Measurements from ENCODE around the gene PIGU. TPM values are rescaled to one million over a fixed set of nuclear protein-coding genes. Genes with fewer than 3 reads are reported as not detected.

The PIGU gene
- total and polyA plus RNA-seq, 12 donors = 11.0 to 23.8 (median 14.6) TPM

DNA sequence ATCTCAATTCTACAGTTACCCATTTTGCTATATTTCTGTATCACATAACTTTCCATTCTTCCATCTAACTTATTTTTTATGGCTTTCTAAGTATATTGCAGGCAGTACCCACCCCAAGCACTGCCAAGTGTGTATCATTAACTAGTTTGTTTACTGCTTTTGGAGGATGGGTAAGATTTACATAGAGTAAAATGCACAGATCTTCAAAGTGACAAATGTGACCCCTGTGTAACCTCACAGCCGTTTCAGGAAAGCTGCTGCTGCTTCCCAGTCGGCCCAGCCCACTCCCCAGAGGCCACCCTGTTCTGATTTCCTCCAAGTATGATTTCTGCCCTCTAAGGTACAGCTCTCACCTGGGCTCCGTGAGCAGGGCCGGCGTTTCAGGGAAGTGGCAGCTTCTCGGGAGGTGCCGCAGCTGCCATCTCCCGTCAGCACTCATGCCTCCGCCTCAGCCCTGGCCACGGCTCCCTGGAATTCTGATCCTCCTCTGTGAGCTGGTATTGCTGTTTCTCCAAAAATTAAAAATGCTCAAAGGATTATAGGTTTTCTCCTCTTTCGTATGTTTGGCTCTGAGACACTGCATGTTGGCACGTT is 133.3 kb downstream of the PIGU start:
- H3K4me1 ChIP-seq = peaks cover 0 to 38% (median 15%) of the 10 kb centered on the region in 9 donors
- intact Hi-C loops (cut with DNase I) = loop anchor here in 2 of 10 donors (5.0 kb wide), 1 partner anchor 164 kb away; no protein-coding TSS in a partner anchor
- H3K36me3 ChIP-seq = peaks cover 0 to 40% (median 19%) of the 10 kb centered on the region in 9 donors
- H3K27ac ChIP-seq = no peak overlapping the region
- 66 to 69% methylated on average over 12 of the region's 12 CpGs for WGBS, 2 donors
- no peak for ATAC-seq
- no peak for TF ChIP-seq CTCF (IDR thresholded peaks at IDR 0.05)
- no peaks in the 10 kb centered on the region for H3K27me3 ChIP-seq
- H3K9me3 ChIP-seq = no peaks in the 10 kb centered on the region
- DNase-seq = no peak
- H3K4me3 ChIP-seq = no peak overlapping the region

DNA sequence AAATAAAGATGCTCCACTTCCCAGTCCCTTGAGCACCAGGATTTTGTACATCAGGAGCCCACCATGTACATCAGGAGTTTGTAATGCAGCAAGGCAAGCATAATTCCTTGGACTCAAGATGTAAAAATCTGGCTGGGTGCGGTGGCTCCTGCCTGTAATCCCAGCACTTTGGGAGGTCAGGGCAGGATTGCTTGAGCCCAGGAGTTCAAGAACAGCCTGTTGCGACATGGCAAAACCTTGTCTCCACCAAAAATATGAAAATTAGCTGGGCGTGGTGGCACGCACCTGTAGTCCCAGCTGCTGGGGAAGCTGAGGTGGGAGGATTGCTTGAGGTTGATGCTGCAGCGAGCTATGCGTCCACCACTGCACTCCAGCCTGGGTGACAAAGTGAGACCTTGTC is 134.5 kb downstream of the PIGU start:
- H3K36me3 ChIP-seq = peaks cover 0 to 52% (median 21%) of the 10 kb centered on the region in 9 donors

GRCh38 chr20:34541917-34542316 is 135.0 kb downstream of the PIGU start:
- DNase-seq = no peak

More for the DNA sequence above, 134.5 kb downstream of the PIGU start:
- ATAC-seq = no peak
- intact Hi-C loops (cut with DNase I) = loop anchor here in 2 of 10 donors (5.0 kb wide), 1 partner anchor 165 kb away; no protein-coding TSS in a partner anchor
- Histone ChIP-seq H3K9me3 (no peaks in the 10 kb centered on the region), H3K27me3 (no peaks in the 10 kb centered on the region), H3K27ac (no peak overlapping the region), H3K4me1 (peaks cover 0 to 38% (median 15%) of the 10 kb centered on the region in 9 donors), H3K4me3 (no peak overlapping the region)
- no peak for DNase-seq
- WGBS, 2 donors = 98% methylated on average over 6 of the region's 6 CpGs
- TF ChIP-seq CTCF (IDR thresholded peaks at IDR 0.05) = no peak

More at GRCh38 chr20:34541917-34542316, 135.0 kb downstream of the PIGU start:
- peak overlapping the region in 3 of 10 donors; percentile 19 to 62 (median 49) for H3K27ac ChIP-seq
- no peaks in the 10 kb centered on the region for H3K9me3 ChIP-seq
- no peak overlapping the region for H3K4me3 ChIP-seq
- no peak for ATAC-seq
- intact Hi-C loops (cut with DNase I) = loop anchor here in 2 of 10 donors (5.0 kb wide), 1 partner anchor 165 kb away; no protein-coding TSS in a partner anchor
- 75 to 76% methylated on average over 16 of the region's 16 CpGs for WGBS, 2 donors
- peaks cover 0 to 57% (median 26%) of the 10 kb centered on the region in 9 donors for H3K36me3 ChIP-seq
- peaks cover 0 to 38% (median 15%) of the 10 kb centered on the region in 9 donors for H3K4me1 ChIP-seq
- TF ChIP-seq CTCF (IDR thresholded peaks at IDR 0.05) = no peak
- H3K27me3 ChIP-seq = no peaks in the 10 kb centered on the region

Measured in heart right ventricle (tissue), 16 donors.